ENCODE data around the gene PTPRN. TPM values are rescaled to one million over a fixed set of nuclear protein-coding genes. Genes with fewer than 3 reads are reported as not detected.

The PTPRN gene
- total and polyA plus RNA-seq, 2 of the 8 experiments (the other 6 are each of a cell fraction or from before 2014, with no cell fraction given) = 5.4 to 8.2 TPM

DNA sequence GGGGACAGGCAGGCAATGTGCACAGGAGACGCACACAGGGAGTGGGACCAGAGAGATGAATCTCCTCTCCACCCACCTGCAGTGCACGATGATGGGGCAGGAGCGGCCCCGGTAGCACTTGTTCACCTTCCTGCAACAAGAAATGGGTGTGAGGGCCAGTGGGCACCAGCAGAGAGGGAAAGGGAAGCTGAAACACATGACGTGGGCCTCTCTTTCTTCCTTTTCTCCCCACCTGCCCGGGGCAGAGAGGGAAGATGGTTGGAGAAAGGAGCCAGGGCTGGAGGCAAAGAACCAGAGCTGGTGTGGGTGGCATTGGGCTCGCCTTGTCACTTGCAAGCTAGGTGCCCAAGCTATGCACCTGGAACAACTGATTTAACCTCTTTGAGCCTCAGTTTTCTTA lies 17.8 kb downstream of the PTPRN start:
- Histone ChIP-seq H3K4me1 (replicated peaks in 1 of 4; ENCODE audit: control insufficient read depth in 3 of 4, insufficient read depth in 4 of 4, low read length in 3 of 4) (peaks cover 0 to 7% (median 2%) of the 10 kb centered on the region in 4 experiments; a peak in 6 of 7 replicates), H3K79me2 (ENCODE audit: control insufficient read depth in 1 of 2, insufficient read depth in 2 of 2, low read length in 2 of 2) (no peaks in the 10 kb centered on the region), H3K9ac (replicated peaks in 1 of 4; ENCODE audit: extremely low read depth in 1 of 4, low read depth in 3 of 4, low read length in 3 of 4) (no peak overlapping the region), H3K36me3 (ENCODE audit: control insufficient read depth in 2 of 4, insufficient read depth in 4 of 4, low read length in 3 of 4) (no peaks in the 10 kb centered on the region), H4K91ac (replicated peaks; ENCODE audit: insufficient read length, low read length) (no peak overlapping the region), H3K23ac (ENCODE audit: insufficient read length) (no peak overlapping the region), H3K4me3 (ENCODE audit: extremely low read depth in 1 of 4, insufficient read depth in 2 of 4, low read depth in 3 of 4, low read length in 4 of 4) (no peak overlapping the region), H3K4me2 (ENCODE audit: insufficient read depth in 1 of 2, low read depth in 2 of 2, low read length in 2 of 2) (no peak overlapping the region), H3K9me3 (ENCODE audit: insufficient read depth in 2 of 2, low read depth in 1 of 2, low read length in 1 of 2) (0 out of 4 replicates have a peak, but pooled peaks cover 0 to 5% of the 10 kb centered on the region in 2 experiments), H2BK120ac (replicated peaks; ENCODE audit: low read depth, low read length) (no peak overlapping the region), H4K5ac (ENCODE audit: insufficient read length, low read depth, low read length) (no peak overlapping the region), H3K18ac (ENCODE audit: extremely low read depth, low read length) (no peak overlapping the region), H3K14ac (ENCODE audit: insufficient read length) (no peak overlapping the region), H3K56ac (replicated peaks; ENCODE audit: insufficient read length, low read depth, low read length) (no peak overlapping the region), H4K20me1 (replicated peaks in 1 of 2; ENCODE audit: control insufficient read depth in 1 of 2, insufficient read depth in 2 of 2, low read length in 2 of 2) (peaks cover 0 to 2% of the 10 kb centered on the region in 2 experiments), H4K8ac (ENCODE audit: extremely low read depth, insufficient read depth, low read length) (no peak overlapping the region), H2BK15ac (ENCODE audit: low read length) (0 out of 2 replicates have a peak overlapping the region, but pooled peaks have one; percentile 61), H2AK5ac (ENCODE audit: low read depth, low read length) (no peak overlapping the region), H2BK20ac (ENCODE audit: low read length) (no peak overlapping the region), H2BK5ac (ENCODE audit: low read depth, low read length) (no peak overlapping the region), H3K27me3 (replicated peaks in 1 of 4; ENCODE audit: control insufficient read depth in 3 of 4, extremely low read depth in 1 of 4, insufficient read depth in 3 of 4, low read length in 3 of 4) (peaks cover 0 to 22% (median 13%) of the 10 kb centered on the region in 4 experiments; a peak in 6 of 7 replicates), H2AFZ (ENCODE audit: low read length) (no peak overlapping the region), H3K4ac (replicated peaks; ENCODE audit: insufficient read length, low read depth, low read length) (no peak overlapping the region), H2BK12ac (ENCODE audit: low read depth, low read length) (no peak overlapping the region), H3K27ac (ENCODE audit: low read depth, low read length) (no peak overlapping the region), H3K79me1 (ENCODE audit: low read depth, low read length) (no peaks in the 10 kb centered on the region), H3K23me2 (ENCODE audit: low read depth, low read length) (peaks cover 4% of the 10 kb centered on the region; the same call in 1 of the 2 replicates)
- WGBS, 2 experiments (ENCODE audit: extremely low coverage in 1 of 2, insufficient coverage in 1 of 2, insufficient read length in 1 of 2, insufficient replicate concordance in 2 of 2, low coverage in 1 of 2, low lambda C conversion rate in 2 of 2, missing lambda C conversion rate in 1 of 2) = 91% methylated on average over 7 of the region's 7 CpGs; no CpG with 5 or more reads in 1 of the 2 experiments
- POLR2A ChIA-PET (ENCODE audit: partially characterized antibody) = interaction anchor here (0.7 to 2.3 kb wide), 4 partner anchors 12 to 112 kb away, joined by 3 to 13 read pairs (median 4); partner anchors contain the start of genes DNAJB2 and TUBA4B
- DNase-seq (ENCODE audit: low read depth in 1 of 2, low spot score in 2 of 2) (no peak), FAIRE-seq (no peak)
- CTCF ChIA-PET (ENCODE audit: partially characterized antibody) = interaction anchor here (0.6 to 11.7 kb wide), 11 partner anchors 10 to 262 kb away, joined by 3 to 220 read pairs (median 5); partner anchors contain the start of genes DNAJB2, PTPRN and TUBA4B
- TF ChIP-seq SAP30 (IDR thresholded peaks at IDR 0.05; ENCODE audit: insufficient read depth, insufficient replicate concordance, low read length) = no peak
- no peak for TF ChIP-seq ZNF274 (IDR thresholded peaks at IDR 0.05; ENCODE audit: borderline replicate concordance, extremely low read depth, low read length)
- TF ChIP-seq RBBP5 (IDR thresholded peaks at IDR 0.05; ENCODE audit: borderline replicate concordance, low read depth, low read length) = no peak
- TF ChIP-seq POLR2AphosphoS5 (IDR thresholded peaks at IDR 0.05; ENCODE audit: low read depth, low read length) = no peak
- TF ChIP-seq SIRT6 (IDR thresholded peaks at IDR 0.05; ENCODE audit: low read length) = no peak
- no peak for TF ChIP-seq RAD21 (IDR thresholded peaks at IDR 0.05 in 1 of 2, conservative IDR thresholded peaks at IDR 0.05 in 1 of 2; ENCODE audit: low read depth in 2 of 2, low read length in 2 of 2)
- TF ChIP-seq CBX8 (IDR thresholded peaks at IDR 0.05; ENCODE audit: borderline replicate concordance, low read depth, low read length) = no peak
- TF ChIP-seq NRF1 (IDR thresholded peaks at IDR 0.05; ENCODE audit: low read depth, low read length) = no peak
- no peak for TF ChIP-seq POLR2A (IDR thresholded peaks at IDR 0.05; ENCODE audit: control extremely low read depth in 1 of 2, low read depth in 2 of 2, low read length in 2 of 2)
- TF ChIP-seq YY1 (IDR thresholded peaks at IDR 0.05; ENCODE audit: low read depth, low read length) = no peak
- no peak for TF ChIP-seq ASH2L (IDR thresholded peaks at IDR 0.05; ENCODE audit: low read length)
- TF ChIP-seq BACH1 (IDR thresholded peaks at IDR 0.05; ENCODE audit: low read length) = no peak
- no peak for TF ChIP-seq SUZ12 (IDR thresholded peaks at IDR 0.05; ENCODE audit: low read length)
- TF ChIP-seq MAX (IDR thresholded peaks at IDR 0.05) = no peak
